ENCODE measurements around the gene SLFN5. TPM values are rescaled to one million over a fixed set of nuclear protein-coding genes. Genes with fewer than 3 reads are reported as not detected.

Gene SLFN5
- polyA plus RNA-seq, 1 experiment = 69.0 TPM

- ChIA-PET CTCF (no interaction called here), POLR2A (no interaction called here)
- no peak overlapping the region for H3K27ac ChIP-seq (ENCODE audit: low read depth, low read length)
- H3K27me3 ChIP-seq (ENCODE audit: control insufficient read depth, insufficient read depth, low read length) = no peaks in the 10 kb centered on the region
- no peak for DNase-seq (ENCODE audit: low read depth, low spot score)
- no peak for TF ChIP-seq CTCF (IDR thresholded peaks at IDR 0.05; ENCODE audit: low read depth, low read length)
- H3K9me3 ChIP-seq (ENCODE audit: control insufficient read depth, insufficient read depth, low read length) = no peaks in the 10 kb centered on the region
- H3K4me3 ChIP-seq (ENCODE audit: low read depth, low read length) = no peak overlapping the region
Measured at GRCh38 chr17:35213412-35213940, 29.4 kb upstream of the SLFN5 start.

- H3K27ac ChIP-seq (ENCODE audit: low read depth, low read length) = no peak overlapping the region
- H3K9me3 ChIP-seq (ENCODE audit: control insufficient read depth, insufficient read depth, low read length) = no peaks in the 10 kb centered on the region
- H3K4me3 ChIP-seq (ENCODE audit: low read depth, low read length) = no peak overlapping the region
- POLR2A ChIA-PET = no interaction called here
- CTCF ChIA-PET = no interaction called here
- no peak for TF ChIP-seq CTCF (IDR thresholded peaks at IDR 0.05; ENCODE audit: low read depth, low read length)
- DNase-seq (ENCODE audit: low read depth, low spot score) = no peak
- no peaks in the 10 kb centered on the region for H3K27me3 ChIP-seq (ENCODE audit: control insufficient read depth, insufficient read depth, low read length)
Measured at GRCh38 chr17:35214192-35214591, 28.7 kb upstream of the SLFN5 start.

- Histone ChIP-seq H3K4me3 (ENCODE audit: low read depth, low read length) (no peak overlapping the region), H3K9me3 (ENCODE audit: control insufficient read depth, insufficient read depth, low read length) (no peaks in the 10 kb centered on the region), H3K27me3 (ENCODE audit: control insufficient read depth, insufficient read depth, low read length) (no peaks in the 10 kb centered on the region), H3K27ac (ENCODE audit: low read depth, low read length) (no peak overlapping the region)
- ChIA-PET CTCF (no interaction called here), POLR2A (no interaction called here)
- DNase-seq (ENCODE audit: low read depth, low spot score) = no peak
- no peak for TF ChIP-seq CTCF (IDR thresholded peaks at IDR 0.05; ENCODE audit: low read depth, low read length)
Measured at GRCh38 chr17:35214631-35215273, 28.1 kb upstream of the SLFN5 start.

- POLR2A ChIA-PET = no interaction called here
- Histone ChIP-seq H3K9me3 (ENCODE audit: control insufficient read depth, insufficient read depth, low read length) (no peaks in the 10 kb centered on the region), H3K4me3 (ENCODE audit: low read depth, low read length) (no peak overlapping the region), H3K27ac (ENCODE audit: low read depth, low read length) (no peak overlapping the region), H3K27me3 (ENCODE audit: control insufficient read depth, insufficient read depth, low read length) (no peaks in the 10 kb centered on the region)
- no peak for TF ChIP-seq CTCF (IDR thresholded peaks at IDR 0.05; ENCODE audit: low read depth, low read length)
- CTCF ChIA-PET = no interaction called here
- no peak for DNase-seq (ENCODE audit: low read depth, low spot score)
Measured at GRCh38 chr17:35217107-35217506, 25.8 kb upstream of the SLFN5 start.

- no peak for TF ChIP-seq CTCF (IDR thresholded peaks at IDR 0.05; ENCODE audit: low read depth, low read length)
- Histone ChIP-seq H3K9me3 (ENCODE audit: control insufficient read depth, insufficient read depth, low read length) (no peaks in the 10 kb centered on the region), H3K27me3 (ENCODE audit: control insufficient read depth, insufficient read depth, low read length) (no peaks in the 10 kb centered on the region), H3K27ac (ENCODE audit: low read depth, low read length) (no peak overlapping the region), H3K4me3 (ENCODE audit: low read depth, low read length) (no peak overlapping the region)
- no peak for DNase-seq (ENCODE audit: low read depth, low spot score)
- ChIA-PET POLR2A (no interaction called here), CTCF (no interaction called here)
Measured at GRCh38 chr17:35218915-35219314, 24.0 kb upstream of the SLFN5 start.

Measured in AG04450 (cell line).